Left ventricle myocardium inferior (tissue), 1 donor: ENCODE results near the gene MSS51. TPM values are rescaled to one million over a fixed set of nuclear protein-coding genes. Genes with fewer than 3 reads are reported as not detected.

ENCODE experiments used
- DNase-seq: peaks from one replicate; pipeline ENCODE4 v3.0.0-alpha.2; 2020
- H3K27ac ChIP-seq: fragments of 200-600 bp; replicated peaks from 2 replicates; pipeline ENCODE4 v1.8.0; 2021
- H3K27me3 ChIP-seq: fragments of 200-600 bp; 2 replicates; pipeline ENCODE4 v1.8.0; 2021; ENCODE audit warnings: low read depth
- H3K36me3 ChIP-seq: fragments of 200-600 bp; 2 replicates; pipeline ENCODE4 v1.8.0; 2021
- H3K4me1 ChIP-seq: fragments of 200-600 bp; 2 replicates; pipeline ENCODE4 v1.8.0; 2021
- H3K4me3 ChIP-seq: fragments of 200-600 bp; 2 replicates; pipeline ENCODE4 v1.8.0; 2021; ENCODE audit warnings: mild to moderate bottlenecking, moderate library complexity
- H3K9me3 ChIP-seq: fragments of 200-600 bp; replicated peaks from 2 replicates; pipeline ENCODE4 v1.8.0; 2021
- intact Hi-C: fragments of 100-400 bp; cut with micrococcal nuclease; formaldehyde crosslinking; loops from one replicate; pipeline ENCODE4 v1.11.0; 2022
- total RNA-seq: library from RNA; stranded (reverse); fragmentation: NEBNext Ultra II Directional; extraction: Animal tissue kit (Norgen Biotek cat#: 25700); gene quantifications from one replicate; pipeline ENCODE4 v1.2.1, GENCODE V29; 2021
- TF ChIP-seq, protein P1 (sequence below): fragments of 200-600 bp; IDR thresholded peaks from 2 replicates; pipeline ENCODE4 v1.8.0; 2021; ENCODE audit warnings: antibody characterized with exemption, mild to moderate bottlenecking, borderline replicate concordance
- donor health status: DM: no; HTN: yes; CAD: no; lungs with severe emphysema.

The MSS51 gene
- total RNA-seq, 1 donor from 2014 or later: 5.9 TPM

DNA sequence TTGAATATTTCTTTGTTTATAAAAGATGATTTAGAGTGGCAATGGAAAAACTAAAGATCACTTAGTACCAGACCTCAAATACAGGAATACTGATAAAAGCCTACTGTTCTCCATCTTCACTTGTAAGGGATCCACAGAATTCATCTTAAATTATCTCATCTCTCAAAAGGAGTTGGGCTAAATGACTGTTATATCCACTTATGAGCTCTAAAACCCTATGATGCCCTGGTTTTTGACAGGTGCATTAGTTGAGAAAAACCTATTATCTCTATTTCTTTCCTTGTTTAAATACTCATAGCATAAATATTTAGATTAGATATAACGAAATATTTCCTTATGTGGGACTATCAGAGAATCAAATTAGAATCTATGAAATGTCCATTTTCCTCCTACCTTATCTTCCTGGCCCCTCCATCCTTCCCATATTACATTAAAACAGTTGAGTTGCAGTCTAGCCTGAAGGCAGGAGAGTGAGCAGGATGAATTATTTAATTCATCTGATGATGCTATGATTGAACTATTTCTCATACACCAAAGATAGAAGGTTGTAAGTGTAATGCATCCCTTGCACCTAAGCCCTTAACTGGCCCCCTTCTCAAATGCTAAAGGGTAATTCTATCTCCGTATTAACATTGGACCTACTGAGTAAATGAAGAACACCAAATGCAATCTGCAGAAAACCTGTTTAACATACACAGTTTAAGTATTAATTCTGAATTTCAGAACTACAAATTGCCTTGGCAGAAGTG lies 32.8 kb upstream of the MSS51 start:
- H3K9me3 ChIP-seq: no peaks in the 10 kb centered on the region
- H3K27ac ChIP-seq: no peak overlapping the region
- peaks cover 22% of the 10 kb centered on the region for H3K4me1 ChIP-seq
- no peak for DNase-seq
- peaks cover 71% of the 10 kb centered on the region for H3K36me3 ChIP-seq
- TF ChIP-seq, protein P1, sequence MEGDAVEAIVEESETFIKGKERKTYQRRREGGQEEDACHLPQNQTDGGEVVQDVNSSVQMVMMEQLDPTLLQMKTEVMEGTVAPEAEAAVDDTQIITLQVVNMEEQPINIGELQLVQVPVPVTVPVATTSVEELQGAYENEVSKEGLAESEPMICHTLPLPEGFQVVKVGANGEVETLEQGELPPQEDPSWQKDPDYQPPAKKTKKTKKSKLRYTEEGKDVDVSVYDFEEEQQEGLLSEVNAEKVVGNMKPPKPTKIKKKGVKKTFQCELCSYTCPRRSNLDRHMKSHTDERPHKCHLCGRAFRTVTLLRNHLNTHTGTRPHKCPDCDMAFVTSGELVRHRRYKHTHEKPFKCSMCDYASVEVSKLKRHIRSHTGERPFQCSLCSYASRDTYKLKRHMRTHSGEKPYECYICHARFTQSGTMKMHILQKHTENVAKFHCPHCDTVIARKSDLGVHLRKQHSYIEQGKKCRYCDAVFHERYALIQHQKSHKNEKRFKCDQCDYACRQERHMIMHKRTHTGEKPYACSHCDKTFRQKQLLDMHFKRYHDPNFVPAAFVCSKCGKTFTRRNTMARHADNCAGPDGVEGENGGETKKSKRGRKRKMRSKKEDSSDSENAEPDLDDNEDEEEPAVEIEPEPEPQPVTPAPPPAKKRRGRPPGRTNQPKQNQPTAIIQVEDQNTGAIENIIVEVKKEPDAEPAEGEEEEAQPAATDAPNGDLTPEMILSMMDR: no peak
- intact Hi-C loops: no loop called here
- H3K27me3 ChIP-seq: no peaks in the 10 kb centered on the region
- no peak overlapping the region for H3K4me3 ChIP-seq

DNA sequence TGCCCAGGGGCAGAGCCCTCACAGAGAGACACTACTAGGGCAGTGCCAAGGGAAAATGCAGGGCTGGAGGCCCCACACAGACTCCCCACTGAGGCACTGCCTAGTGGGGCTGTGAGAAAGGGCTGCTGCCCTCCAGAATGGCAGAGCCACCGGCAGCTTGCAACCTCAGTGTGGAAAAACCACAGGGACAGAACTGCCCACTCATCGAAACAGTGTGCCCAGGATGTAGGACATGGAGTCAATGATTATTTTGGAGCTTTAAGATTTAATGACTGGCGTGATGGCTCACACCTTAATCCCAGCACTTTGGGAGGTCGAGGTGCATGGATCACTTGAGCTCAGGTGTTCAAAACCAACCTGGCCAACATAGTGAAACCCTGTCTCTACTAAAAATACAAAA lies 27.5 kb upstream of the MSS51 start:
- no peak overlapping the region for H3K27ac ChIP-seq
- peaks cover 59% of the 10 kb centered on the region for H3K36me3 ChIP-seq
- intact Hi-C loops: no loop called here

GRCh38 chr10:73459683-73460314 lies 26.4 kb upstream of the MSS51 start:
- intact Hi-C loops: no loop called here
- H3K27ac ChIP-seq: no peak overlapping the region
- H3K4me1 ChIP-seq: peaks cover 8% of the 10 kb centered on the region
- peaks cover 55% of the 10 kb centered on the region for H3K36me3 ChIP-seq
- no peak overlapping the region for H3K4me3 ChIP-seq
- TF ChIP-seq, protein P1: no peak
- H3K27me3 ChIP-seq: no peaks in the 10 kb centered on the region
- H3K9me3 ChIP-seq: no peaks in the 10 kb centered on the region
- no peak for DNase-seq

More for the DNA sequence above, 27.5 kb upstream of the MSS51 start:
- H3K27me3 ChIP-seq: no peaks in the 10 kb centered on the region
- no peak overlapping the region for H3K4me3 ChIP-seq
- H3K4me1 ChIP-seq: peaks cover 8% of the 10 kb centered on the region
- no peak for DNase-seq
- TF ChIP-seq, protein P1: no peak
- H3K9me3 ChIP-seq: no peaks in the 10 kb centered on the region

DNA sequence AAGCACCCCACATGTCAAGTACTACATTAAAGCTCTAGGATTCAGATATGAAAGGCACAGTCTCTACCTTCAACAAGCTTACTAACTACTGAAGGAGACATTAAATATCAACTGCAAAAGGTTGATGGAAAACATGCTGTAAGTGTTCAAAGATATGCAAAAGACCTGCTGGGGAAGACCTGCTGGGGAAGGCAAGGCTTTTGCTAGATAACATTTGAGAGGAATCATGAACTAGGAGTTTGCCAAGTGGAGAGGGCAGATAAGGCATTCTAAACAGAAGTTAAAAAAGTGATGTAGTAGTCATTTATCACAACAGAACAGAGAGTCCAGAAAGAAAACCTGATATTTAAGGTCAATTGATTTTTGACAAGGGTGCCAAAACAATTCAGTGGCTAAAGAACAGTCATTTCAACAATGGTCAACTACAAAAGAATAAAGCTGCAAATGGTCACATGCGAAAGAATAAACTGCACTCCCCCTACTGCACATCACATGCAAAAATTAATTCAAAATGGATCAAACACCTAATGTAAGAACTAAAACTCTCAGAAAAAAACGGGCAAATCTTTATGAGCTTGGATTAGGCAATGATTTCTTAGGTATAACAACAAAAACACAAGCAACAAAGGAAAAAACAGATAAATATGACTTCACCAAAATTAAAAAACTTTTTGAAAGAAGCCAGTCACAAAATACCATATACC lies 23.0 kb upstream of the MSS51 start:
- no peaks in the 10 kb centered on the region for H3K27me3 ChIP-seq
- DNase-seq: no peak
- intact Hi-C loops: no loop called here
- no peak overlapping the region for H3K4me3 ChIP-seq
- H3K4me1 ChIP-seq: peaks cover 8% of the 10 kb centered on the region
- TF ChIP-seq, protein P1: no peak
- no peaks in the 10 kb centered on the region for H3K9me3 ChIP-seq
- H3K36me3 ChIP-seq: peaks cover 56% of the 10 kb centered on the region
- H3K27ac ChIP-seq: no peak overlapping the region

DNA sequence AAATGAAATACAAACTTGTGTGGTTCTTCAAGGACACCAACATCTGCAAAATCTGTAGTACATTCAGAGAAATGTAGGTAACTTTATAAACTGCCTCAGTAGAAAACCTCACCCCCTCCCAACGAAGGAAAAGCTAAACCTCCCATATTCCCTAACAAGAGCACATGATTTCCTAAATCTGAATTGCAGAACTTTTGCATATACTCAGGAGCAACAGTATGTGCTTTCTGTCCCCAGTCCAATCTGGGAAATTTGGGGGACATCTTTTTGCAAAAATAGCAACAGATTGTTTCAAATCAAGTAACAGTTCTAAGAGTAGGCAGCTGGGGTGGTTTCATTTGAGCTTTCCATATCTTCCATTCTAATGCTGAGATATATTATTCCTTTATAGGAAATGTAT lies 15.8 kb upstream of the MSS51 start:
- intact Hi-C loops: no loop called here
- TF ChIP-seq, protein P1: no peak
- Histone ChIP-seq H3K27ac (peak overlapping the region; percentile 4), H3K27me3 (no peaks in the 10 kb centered on the region), H3K4me1 (peaks cover 29% of the 10 kb centered on the region), H3K9me3 (no peaks in the 10 kb centered on the region), H3K4me3 (no peak overlapping the region), H3K36me3 (peaks cover 48% of the 10 kb centered on the region)
- DNase-seq: no peak
